Ureter (tissue), 1 donor: ENCODE results near the gene GNL2. TPM values are rescaled to one million over a fixed set of nuclear protein-coding genes. Genes with fewer than 3 reads are reported as not detected.
"Not testable (repeated sequence)": the region's sequence is repeated elsewhere in the genome, so short reads cannot be mapped to it uniquely, and the experiment has no call there.

Experiments used
- DNase-seq: peaks from one replicate; pipeline ENCODE4 v3.0.0-alpha.2; 2020; ENCODE audit warnings: low spot score
- total RNA-seq: library from RNA; stranded (reverse); gene quantifications from one replicate; pipeline ENCODE4 v1.2.4, GENCODE V29; 2023
- donor health status: DM: yes; HTN: yes; CAD: no.

Gene GNL2
- total RNA-seq, 1 donor from 2014 or later: 46.4 TPM

GRCh38 chr1:37559080-37559479 lies 36.7 kb downstream of the GNL2 start:
- no peak for DNase-seq

GRCh38 chr1:37558411-37558810 lies 37.3 kb downstream of the GNL2 start:
- no peak for DNase-seq

DNA sequence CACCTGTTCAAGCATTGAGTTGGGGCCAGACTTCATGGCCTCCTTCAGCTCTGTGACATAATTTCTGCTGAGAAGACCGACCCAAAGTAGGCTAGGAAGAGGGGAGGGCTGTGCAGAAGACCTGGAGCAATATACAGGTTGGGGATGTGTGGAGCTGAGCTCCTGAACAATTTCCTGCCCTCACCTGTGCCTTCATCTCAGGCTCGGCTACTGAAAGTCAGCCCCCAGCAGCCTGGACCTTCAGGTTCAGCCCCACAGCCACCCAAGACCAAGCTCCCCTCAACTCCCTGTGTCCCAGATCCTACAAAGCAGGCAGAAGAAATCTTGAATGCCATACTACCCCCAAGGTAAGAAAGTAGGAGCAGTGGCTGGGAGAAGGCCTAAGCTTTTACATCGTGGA lies 38.3 kb downstream of the GNL2 start:
- no peak for DNase-seq

GRCh38 chr1:37556712-37557196 lies 39.0 kb downstream of the GNL2 start, which contains the start of gene DNALI1:
TSS of gene DNALI1 (plus strand) at chr1:37556940. CDS start at chr1:37556995, 55 bp downstream.
- peak; percentile 88 for DNase-seq

GRCh38 chr1:37553927-37554808 lies 41.6 kb downstream of the GNL2 start, which contains the start of gene SNIP1:
TSS of gene SNIP1 (minus strand) at chr1:37554293. CDS start at chr1:37554229, 64 bp downstream.
- peak; percentile 95 for DNase-seq

- DNase-seq: no peak
These were observed 42.2 kb downstream of the GNL2 start for GRCh38 chr1:37553598-37553926.

DNA sequence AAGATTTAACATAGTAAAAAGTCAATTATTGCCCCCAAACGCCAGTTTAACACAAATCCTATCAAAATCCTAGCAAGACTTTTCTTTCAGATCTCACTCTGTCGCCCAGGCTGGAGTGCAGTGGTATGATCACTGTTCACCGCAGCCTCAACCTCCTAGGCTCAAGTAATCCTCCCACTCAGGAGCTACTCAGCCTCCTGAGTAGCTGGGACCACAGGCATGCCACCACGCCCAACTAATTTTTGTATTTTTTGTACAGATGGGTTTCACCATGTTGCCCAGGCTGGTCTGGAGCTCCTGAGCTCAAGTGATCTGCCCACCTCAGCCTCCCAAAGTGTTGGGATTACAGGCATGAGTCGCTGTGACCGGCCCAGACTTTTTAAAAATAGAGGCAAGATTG lies 46.4 kb downstream of the GNL2 start:
- DNase-seq: no peak

- DNase-seq: no peak
These were observed 50.7 kb downstream of the GNL2 start for GRCh38 chr1:37545019-37545418.

DNA sequence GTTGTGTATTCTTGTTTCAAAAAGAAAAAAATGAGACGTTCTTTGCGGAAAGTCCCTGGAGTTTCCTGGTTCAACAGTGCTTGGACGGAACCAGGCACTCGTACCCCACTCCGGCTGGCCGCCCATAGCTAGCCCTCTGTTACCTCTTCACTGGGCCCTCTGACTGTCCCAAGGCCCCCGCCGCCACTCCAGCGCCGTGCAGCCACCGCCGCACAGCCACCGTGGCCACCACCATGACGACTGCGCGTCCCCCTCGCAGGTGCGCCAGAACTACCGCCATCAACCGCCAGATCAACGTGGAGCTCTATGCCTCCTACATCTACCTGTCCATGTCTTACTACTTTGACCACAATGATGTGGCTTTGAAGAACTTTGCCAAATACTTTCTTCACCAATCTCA lies 51.2 kb downstream of the GNL2 start:
- no peak for DNase-seq

GRCh38 chr1:37540036-37540785 lies 55.5 kb downstream of the GNL2 start:
- DNase-seq: no peak

DNA sequence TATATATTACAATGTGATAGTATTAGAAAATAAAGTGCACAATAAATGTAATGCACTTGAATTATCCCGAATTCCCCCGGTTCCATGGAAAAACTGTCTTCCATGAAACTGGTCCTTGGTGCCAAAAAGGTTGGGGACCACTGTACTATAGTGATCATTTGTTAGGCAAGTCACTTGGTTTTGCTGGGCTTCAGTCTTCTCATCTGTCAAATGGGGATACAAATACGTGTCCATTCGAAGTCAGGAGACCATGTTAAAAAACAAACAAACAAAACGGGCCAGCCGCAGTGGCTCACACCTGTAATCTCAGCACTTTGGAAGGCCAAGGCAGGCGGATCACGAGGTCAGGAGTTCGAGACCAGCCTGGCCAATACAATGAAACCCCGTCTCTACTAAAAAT lies 56.6 kb downstream of the GNL2 start:
- not testable (repeated sequence) for DNase-seq

DNA sequence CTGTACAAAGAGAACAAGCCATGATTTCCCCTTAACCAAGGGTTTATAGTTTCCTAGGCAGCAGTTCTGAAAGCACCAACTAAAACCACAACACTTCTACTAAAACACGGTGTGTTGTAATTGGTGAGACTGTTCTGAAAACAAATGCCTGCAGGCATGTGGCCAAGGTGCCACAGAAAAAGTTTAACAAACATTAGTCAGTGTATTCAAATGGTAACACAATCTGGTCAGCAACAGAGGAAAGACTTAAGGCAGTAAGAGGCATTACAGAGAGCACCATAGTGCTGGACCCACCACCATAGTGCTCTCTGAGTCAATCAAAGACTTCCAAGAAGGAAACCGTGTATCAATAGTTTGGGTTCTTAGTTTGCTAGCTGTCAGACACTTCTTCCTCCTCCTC lies 58.4 kb downstream of the GNL2 start:
- DNase-seq: no peak

GRCh38 chr1:37533317-37534093 lies 62.2 kb downstream of the GNL2 start:
- DNase-seq: no peak

DNA sequence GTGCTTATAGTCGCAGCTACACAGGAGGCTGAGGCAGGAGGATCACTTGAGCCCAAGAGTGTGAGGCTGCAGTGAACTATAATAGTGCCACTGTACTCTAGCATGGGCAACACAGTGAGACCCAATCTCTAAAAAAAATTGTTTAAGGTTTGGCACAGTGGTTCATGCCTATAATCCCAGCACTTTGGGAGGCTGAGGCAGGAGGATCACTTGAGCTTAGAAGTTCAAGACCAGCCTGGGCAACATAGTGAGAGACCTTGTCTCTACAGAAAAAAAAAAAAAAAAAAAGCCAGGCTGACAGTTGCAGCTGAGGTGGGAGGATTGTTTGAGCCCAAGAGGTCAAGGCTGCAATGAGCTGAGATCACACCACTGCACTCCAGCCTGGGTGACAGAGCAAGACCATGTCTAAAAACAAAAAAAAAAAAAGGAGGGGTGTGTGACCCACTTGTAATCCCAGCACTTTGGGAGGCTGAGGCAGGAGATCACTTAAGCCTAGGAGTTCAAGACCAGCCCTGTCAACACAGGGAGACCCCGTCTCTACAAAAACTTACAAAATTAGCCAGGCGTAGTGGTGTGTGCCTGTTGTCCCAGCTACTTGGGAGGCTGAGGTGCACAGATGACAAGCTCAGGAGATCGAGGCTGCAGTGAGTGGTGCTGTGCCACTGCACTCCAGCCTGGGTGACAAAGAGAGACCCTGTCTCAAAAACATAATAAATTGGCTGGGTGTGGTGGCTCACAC lies 63.1 kb downstream of the GNL2 start:
- not testable (repeated sequence) for DNase-seq

- not testable (repeated sequence) for DNase-seq
These were observed 65.8 kb downstream of the GNL2 start for GRCh38 chr1:37529888-37530287.

DNA sequence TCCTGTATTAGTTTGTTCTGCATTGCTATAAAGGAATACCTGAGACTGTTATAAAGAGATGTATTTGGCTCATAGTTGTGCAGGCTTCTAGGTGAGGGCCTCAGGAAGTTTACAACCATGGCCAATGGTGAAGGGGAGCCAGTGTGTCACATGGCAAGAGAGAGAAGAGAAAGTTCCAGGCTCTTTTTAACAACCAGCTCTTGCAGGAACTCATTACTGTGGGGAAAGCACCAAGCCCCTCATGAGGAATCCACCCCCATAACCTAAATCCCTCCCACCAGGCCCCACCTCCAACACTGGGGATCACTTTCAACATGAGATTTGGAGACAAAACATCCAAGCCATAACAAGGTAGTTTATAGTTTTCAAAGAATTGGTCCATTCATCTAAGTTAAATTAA lies 76.1 kb downstream of the GNL2 start:
- DNase-seq: no peak

- DNase-seq: not testable (repeated sequence)
These were observed 76.8 kb downstream of the GNL2 start for GRCh38 chr1:37518929-37519328.

- DNase-seq: not testable (repeated sequence)
These were observed 77.5 kb downstream of the GNL2 start for GRCh38 chr1:37518241-37518640.

- DNase-seq: no peak
These were observed 78.2 kb downstream of the GNL2 start for GRCh38 chr1:37517569-37517968.
